Prostate gland (tissue), 2 donors: ENCODE measurements around the gene LOXHD1. TPM values are rescaled to one million over a fixed set of nuclear protein-coding genes. Genes with fewer than 3 reads are reported as not detected.

Experiments used
- DNase-seq: peaks from one replicate; pipeline ENCODE4 v3.0.0-alpha.2; 2019; ENCODE audit warnings: low spot score
- H3K27ac ChIP-seq, 2 donors: fragments of 200-600 bp; sonication (generic); 2 replicates each; pipeline ENCODE4 v1.5.1; 2017 to 2019
- H3K27me3 ChIP-seq: fragments of 200-600 bp; sonication (generic); replicated peaks from 2 replicates; pipeline ENCODE4 v1.5.1; 2019; ENCODE audit not compliant: insufficient read depth
- H3K36me3 ChIP-seq, 2 donors: fragments of 200-600 bp; sonication (generic); 1 replicate in 1 of 2; 2 replicates in 1 of 2; pipeline versions ENCODE4 v1.5.1 to v1.8.1; 2017 to 2019
- H3K4me1 ChIP-seq: fragments of 200-600 bp; sonication (generic); replicated peaks from 2 replicates; pipeline ENCODE4 v1.5.1; 2019
- H3K4me3 ChIP-seq, 2 donors: fragments of 200-600 bp; sonication (generic); 2 replicates each; pipeline ENCODE4 v1.5.1; 2017 to 2019
- H3K9me3 ChIP-seq: fragments of 200-600 bp; sonication (generic); 2 replicates; pipeline ENCODE4 v1.5.1; 2017
- CTCF ChIP-seq, 4 experiments: fragments of 200-600 bp in 2 of 4; fragments of 450-650 bp in 2 of 4; sonication (generic) in 2 of 4; IDR thresholded peaks; 1 replicate in 3 of 4; 2 replicates in 1 of 4; pipeline ENCODE4 v1.5.1; 2016 to 2019; ENCODE audit warnings: antibody characterized with exemption in 4 of 4, mild to moderate bottlenecking in 2 of 4, moderate library complexity in 2 of 4
- POLR2A ChIP-seq: fragments of 450-650 bp; IDR thresholded peaks from one replicate; pipeline ENCODE4 v1.6.1; 2016; ENCODE audit warnings: antibody characterized with exemption, mild to moderate bottlenecking
- POLR2AphosphoS5 ChIP-seq: sonication (generic); formaldehyde crosslinking; IDR thresholded peaks from one replicate; pipeline ENCODE4 v1.6.1; 2017; ENCODE audit warnings: antibody characterized with exemption
- WGBS: methylation state at CpG from one replicate; pipeline ENCODE4 v1.1.5; 2018; 5-methylcytosine and 5-hydroxymethylcytosine counted together
- intact Hi-C: fragments of 100-400 bp; cut with DNase I; formaldehyde crosslinking; loops from one replicate; pipeline ENCODE4 v1.14.2; 2022
- total RNA-seq, 2 donors: library from RNA; depleted of rRNA; stranded (reverse); fragments of >200 nt; gene quantifications; one replicate each; pipeline ENCODE4 v1.1.0, GENCODE V29; 2016

LOXHD1 gene
- total RNA-seq, 2 donors from 2014 or later, result 1.4 TPM; not detected in 1

- DNase-seq, result no peak
- no peak for TF ChIP-seq POLR2A
- TF ChIP-seq POLR2AphosphoS5, result no peak
- TF ChIP-seq CTCF (IDR thresholded peaks at IDR 0.05), result no peak
- intact Hi-C loops, result no loop called here
- no peak overlapping the region for H3K4me3 ChIP-seq
- no peaks in the 10 kb centered on the region for H3K4me1 ChIP-seq
- no peaks in the 10 kb centered on the region for H3K36me3 ChIP-seq
- H3K9me3 ChIP-seq, result no peaks in the 10 kb centered on the region
- no peaks in the 10 kb centered on the region for H3K27me3 ChIP-seq
- no peak overlapping the region for H3K27ac ChIP-seq
These were observed 140.5 kb downstream of the LOXHD1 start for GRCh38 chr18:46516555-46516954.

- no peak for DNase-seq
- Histone ChIP-seq H3K4me1 (no peaks in the 10 kb centered on the region), H3K27me3 (no peaks in the 10 kb centered on the region), H3K27ac (no peak overlapping the region), H3K9me3 (no peaks in the 10 kb centered on the region), H3K36me3 (no peaks in the 10 kb centered on the region), H3K4me3 (no peak overlapping the region)
- TF ChIP-seq POLR2A (no peak), POLR2AphosphoS5 (no peak), CTCF (IDR thresholded peaks at IDR 0.05) (no peak)
- intact Hi-C loops, result no loop called here
- 76% methylated on average over 6 of the region's 6 CpGs for WGBS
These were observed 146.6 kb downstream of the LOXHD1 start for GRCh38 chr18:46510386-46510785.

- Histone ChIP-seq H3K4me3 (no peak overlapping the region), H3K4me1 (no peaks in the 10 kb centered on the region), H3K36me3 (no peaks in the 10 kb centered on the region), H3K27me3 (no peaks in the 10 kb centered on the region), H3K9me3 (no peaks in the 10 kb centered on the region), H3K27ac (no peak overlapping the region)
- no peak for TF ChIP-seq POLR2A
- no peak for TF ChIP-seq CTCF (IDR thresholded peaks at IDR 0.05)
- TF ChIP-seq POLR2AphosphoS5, result no peak
- intact Hi-C loops, result no loop called here
- no peak for DNase-seq
- WGBS, result 87% methylated on average over 6 of the region's 6 CpGs
These were observed 147.5 kb downstream of the LOXHD1 start for GRCh38 chr18:46509530-46509929.

- TF ChIP-seq POLR2AphosphoS5, result no peak
- no peak for TF ChIP-seq CTCF (IDR thresholded peaks at IDR 0.05)
- TF ChIP-seq POLR2A, result no peak
- H3K9me3 ChIP-seq, result no peaks in the 10 kb centered on the region
- DNase-seq, result no peak
- H3K27me3 ChIP-seq, result no peaks in the 10 kb centered on the region
- H3K36me3 ChIP-seq, result no peaks in the 10 kb centered on the region
- intact Hi-C loops, result no loop called here
- no peaks in the 10 kb centered on the region for H3K4me1 ChIP-seq
- H3K4me3 ChIP-seq, result no peak overlapping the region
- 92% methylated on average over 14 of the region's 14 CpGs for WGBS
- H3K27ac ChIP-seq, result no peak overlapping the region
These were observed 149.9 kb downstream of the LOXHD1 start for GRCh38 chr18:46506974-46507586.

GRCh38 chr18:46502444-46502843 is 154.6 kb downstream of the LOXHD1 start:
- intact Hi-C loops, result no loop called here
- DNase-seq, result no peak
- Histone ChIP-seq H3K36me3 (no peaks in the 10 kb centered on the region), H3K9me3 (no peaks in the 10 kb centered on the region), H3K27me3 (peaks cover 3% of the 10 kb centered on the region), H3K27ac (no peak overlapping the region), H3K4me3 (no peak overlapping the region), H3K4me1 (no peaks in the 10 kb centered on the region)
- 16% methylated on average over 2 of the region's 2 CpGs for WGBS
- TF ChIP-seq POLR2A, result no peak
- no peak for TF ChIP-seq POLR2AphosphoS5
- no peak for TF ChIP-seq CTCF (IDR thresholded peaks at IDR 0.05)
